HFF-Myc (cell line): ENCODE results near the gene BLOC1S3.

Source experiments
- DNase-seq: peaks from one replicate; pipeline ENCODE4 v3.0.0-alpha.2; 2011; ENCODE audit warnings: low read depth; ENCODE audit errors: extremely low read depth
- H3K4me3 ChIP-seq: replicated peaks from 2 replicates; pipeline ENCODE4 v1.5.1; 2011; ENCODE audit warnings: low read depth, mild to moderate bottlenecking, control low read depth, low read length
- TF ChIP-seq, protein P1 (sequence below): IDR thresholded peaks from 2 replicates; pipeline ENCODE4 v1.5.1; 2012; ENCODE audit warnings: mild to moderate bottlenecking, low read depth, low read length, control low read depth; ENCODE audit errors: missing control alignments

BLOC1S3 gene

DNA sequence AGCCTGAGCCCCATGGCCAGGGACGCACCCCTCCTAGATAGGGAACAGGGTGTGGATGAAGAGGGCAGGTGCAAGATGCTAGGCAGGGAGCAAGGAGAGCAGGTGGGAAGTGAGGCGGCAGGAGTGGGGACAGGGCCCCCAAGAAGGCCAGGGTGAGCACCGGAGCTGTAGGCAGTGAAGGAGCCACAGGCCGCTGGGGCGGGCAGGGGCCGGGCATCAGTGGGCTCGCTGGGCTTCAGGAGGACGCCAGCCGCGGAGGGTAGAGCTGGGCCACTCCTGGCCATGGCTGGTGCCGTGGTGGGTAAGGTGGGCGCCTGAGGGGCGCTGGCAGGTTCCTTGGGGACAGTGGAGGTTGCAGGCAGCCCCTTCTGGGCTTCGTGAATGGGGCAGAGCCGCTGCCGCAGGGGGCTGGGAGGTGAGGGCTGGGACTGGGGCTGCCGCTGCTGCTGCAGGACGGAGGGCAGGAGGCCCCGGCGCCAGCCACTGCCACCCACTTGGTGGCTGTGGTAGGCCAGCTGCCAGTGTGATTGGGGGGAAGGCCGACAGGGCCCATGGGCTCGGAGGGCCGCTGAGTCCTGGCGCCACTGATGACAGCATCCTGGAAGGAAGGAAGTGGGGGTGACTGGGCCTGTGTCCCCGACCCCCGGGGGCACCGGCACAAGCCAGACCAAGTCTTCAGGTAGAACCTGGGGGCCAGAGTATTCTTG, 19.9 kb upstream of the BLOC1S3 start:
- DNase-seq, result no peak
- no peak overlapping the region for H3K4me3 ChIP-seq
- TF ChIP-seq, protein P1, sequence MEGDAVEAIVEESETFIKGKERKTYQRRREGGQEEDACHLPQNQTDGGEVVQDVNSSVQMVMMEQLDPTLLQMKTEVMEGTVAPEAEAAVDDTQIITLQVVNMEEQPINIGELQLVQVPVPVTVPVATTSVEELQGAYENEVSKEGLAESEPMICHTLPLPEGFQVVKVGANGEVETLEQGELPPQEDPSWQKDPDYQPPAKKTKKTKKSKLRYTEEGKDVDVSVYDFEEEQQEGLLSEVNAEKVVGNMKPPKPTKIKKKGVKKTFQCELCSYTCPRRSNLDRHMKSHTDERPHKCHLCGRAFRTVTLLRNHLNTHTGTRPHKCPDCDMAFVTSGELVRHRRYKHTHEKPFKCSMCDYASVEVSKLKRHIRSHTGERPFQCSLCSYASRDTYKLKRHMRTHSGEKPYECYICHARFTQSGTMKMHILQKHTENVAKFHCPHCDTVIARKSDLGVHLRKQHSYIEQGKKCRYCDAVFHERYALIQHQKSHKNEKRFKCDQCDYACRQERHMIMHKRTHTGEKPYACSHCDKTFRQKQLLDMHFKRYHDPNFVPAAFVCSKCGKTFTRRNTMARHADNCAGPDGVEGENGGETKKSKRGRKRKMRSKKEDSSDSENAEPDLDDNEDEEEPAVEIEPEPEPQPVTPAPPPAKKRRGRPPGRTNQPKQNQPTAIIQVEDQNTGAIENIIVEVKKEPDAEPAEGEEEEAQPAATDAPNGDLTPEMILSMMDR, result no peak

DNA sequence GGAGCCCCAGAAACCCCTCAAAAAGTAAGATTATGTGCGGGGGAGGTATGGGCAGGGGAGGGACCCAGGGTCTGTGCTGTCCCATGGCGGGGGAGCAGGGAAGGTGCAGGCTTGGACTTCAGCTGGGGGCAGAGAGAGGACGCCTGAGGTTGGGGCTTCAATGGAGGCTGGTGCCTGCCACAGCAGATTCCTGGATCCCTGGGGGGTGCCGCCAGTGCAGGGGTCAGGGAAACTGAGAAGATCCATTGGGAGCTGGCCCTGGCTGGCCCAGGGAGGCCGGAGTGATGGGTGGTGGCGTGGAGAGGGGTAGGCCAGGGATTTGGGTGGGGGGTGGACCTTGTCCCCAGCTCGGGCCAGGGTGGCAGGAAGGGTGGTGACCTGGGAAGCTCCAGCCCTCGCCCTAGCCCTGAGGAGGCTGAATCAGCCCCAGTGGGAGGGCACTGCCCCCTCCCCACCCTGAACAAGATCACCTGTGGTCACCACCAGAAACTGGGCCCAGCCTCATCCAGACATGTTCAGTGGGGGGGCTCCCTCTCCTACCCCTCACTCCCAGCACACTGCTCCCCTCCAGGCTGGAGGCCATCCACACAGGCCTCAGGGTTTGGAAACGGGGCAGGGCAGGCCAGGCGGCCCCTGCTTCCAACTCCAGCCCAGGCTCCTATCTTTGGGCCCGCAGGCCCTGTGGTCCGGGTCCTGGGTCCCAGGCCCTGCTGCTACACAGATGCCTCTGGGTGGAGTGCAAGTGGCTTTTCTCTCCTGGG, 19.2 kb upstream of the BLOC1S3 start:
- TF ChIP-seq, protein P1, result no peak
- no peak overlapping the region for H3K4me3 ChIP-seq
- no peak for DNase-seq

DNA sequence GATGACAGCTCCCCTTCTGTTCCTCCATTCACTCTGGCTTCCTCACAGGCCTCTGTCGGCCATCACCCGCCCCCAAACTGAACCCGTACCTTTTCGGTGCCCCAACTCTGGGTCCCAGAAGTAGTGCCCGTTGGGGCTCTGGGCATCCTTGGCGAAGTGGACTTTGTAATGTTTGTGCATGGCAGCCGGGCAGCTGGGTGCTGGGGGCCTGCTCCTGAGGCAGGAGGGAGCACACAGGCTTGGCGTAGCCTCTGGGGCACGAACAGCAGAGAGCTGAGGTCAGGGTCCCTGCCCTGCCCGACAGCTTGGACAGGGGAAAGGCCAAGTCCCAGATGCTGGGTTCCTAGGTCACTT, 18.6 kb upstream of the BLOC1S3 start:
- TF ChIP-seq, protein P1, result no peak
- H3K4me3 ChIP-seq, result no peak overlapping the region
- DNase-seq, result no peak

DNA sequence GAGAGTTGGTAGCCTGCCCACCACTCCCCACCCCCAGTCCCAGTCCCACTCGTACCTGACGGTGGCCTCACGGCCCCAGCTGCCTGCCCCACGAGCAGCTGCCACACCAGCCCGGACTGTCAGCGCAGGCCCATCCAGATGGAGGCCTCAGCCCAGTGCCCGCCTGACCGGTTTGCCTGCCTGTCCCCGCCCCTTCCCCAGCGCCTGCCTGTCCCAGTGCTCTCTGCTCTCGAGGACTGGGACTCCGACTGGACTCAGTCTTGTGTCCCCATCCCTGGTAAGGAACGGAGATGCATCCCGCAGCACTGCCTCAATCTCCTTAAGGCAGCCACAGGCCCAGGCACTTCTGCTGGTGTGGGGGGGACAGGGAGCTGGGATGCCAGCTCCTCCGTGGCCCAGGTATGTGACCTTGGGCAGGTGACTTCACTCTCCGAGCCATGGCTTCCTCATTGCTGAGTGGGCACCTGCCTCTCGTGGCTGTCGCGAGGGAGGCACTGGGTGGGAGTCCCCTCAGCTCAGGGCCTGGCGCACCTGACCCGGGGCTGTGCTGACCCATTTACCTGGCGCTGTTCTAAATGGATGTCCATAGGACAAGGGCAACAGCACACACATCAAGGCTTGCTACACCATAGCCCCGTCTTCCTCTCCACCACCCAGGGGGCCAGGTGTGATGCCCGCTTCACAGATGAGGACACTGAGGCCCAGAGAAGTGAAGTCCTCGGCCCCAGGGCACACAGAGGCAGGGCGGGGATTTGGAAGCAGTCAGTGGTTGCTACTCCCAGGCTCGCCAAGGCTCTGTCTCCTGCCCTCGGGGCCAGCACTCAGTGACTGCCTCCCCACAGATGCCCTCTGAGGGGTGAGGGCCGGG, 17.5 kb upstream of the BLOC1S3 start, which contains the start of gene NKPD1:
Gene NKPD1, minus strand, starts transcription at position 113 of the 868 bp plus-strand sequence. CDS start 832 bp downstream, outside the sequence.
- no peak for DNase-seq
- no peak within 1 kb of the TSS for H3K4me3 ChIP-seq
- TF ChIP-seq, protein P1, result no peak

DNA sequence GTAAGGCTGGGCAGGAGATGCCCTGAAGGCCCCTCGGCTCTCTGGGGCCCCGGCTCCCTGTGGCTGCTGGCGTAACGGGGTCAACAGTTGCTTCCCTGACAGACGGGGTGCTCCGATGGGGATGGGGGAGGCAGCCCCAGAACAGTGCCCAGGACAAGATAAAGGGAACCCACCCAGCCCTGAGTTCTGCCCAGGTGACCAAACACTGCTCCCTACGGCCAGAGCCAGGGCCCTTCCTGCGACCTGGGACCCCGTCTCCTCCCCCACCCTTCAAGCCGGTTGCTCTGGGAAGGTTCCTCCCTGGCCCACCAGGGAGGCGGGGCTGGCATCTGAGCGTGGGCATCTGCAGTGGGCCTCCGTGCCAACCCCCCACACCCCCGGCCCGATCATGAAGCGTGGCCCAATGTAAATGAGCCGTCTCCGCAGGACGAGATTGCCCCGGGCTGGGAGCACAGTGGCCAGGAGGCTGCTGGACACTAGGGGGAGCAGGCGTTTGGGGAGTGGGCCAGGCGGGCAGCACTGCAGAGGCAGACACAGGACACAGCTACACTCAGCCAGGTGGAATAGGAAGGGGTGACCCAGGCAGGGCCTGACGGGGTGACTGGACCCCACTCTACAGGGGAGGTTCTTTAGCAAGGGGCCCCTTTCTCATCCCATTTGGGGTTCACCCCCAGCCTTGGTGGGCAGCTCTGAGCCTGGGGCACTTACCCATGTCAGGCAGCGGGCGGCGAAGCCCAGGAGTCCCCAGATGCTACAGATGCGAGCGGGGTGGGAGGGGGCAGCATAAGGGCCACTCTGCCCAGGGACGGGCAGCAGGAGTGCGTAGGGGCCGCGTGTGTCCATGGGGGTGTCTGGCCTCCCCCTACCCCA, 16.6 kb upstream of the BLOC1S3 start:
- H3K4me3 ChIP-seq, result no peak overlapping the region
- no peak for DNase-seq
- TF ChIP-seq, protein P1, result peak; percentile 73
